Measurements from ENCODE around the gene CCER1.

Gene CCER1

GRCh38 chr12:90943255-90943654 is 11.7 kb downstream of the CCER1 start:
- no peak overlapping the region for H3K18ac ChIP-seq (ENCODE audit: low read length)
- H3K4me1 ChIP-seq (ENCODE audit: control insufficient read depth, low read depth, low read length) = no peaks in the 10 kb centered on the region
- no peak overlapping the region for H3K4me3 ChIP-seq (ENCODE audit: low read length)
- no peak overlapping the region for H2AK5ac ChIP-seq (ENCODE audit: low read length)
- no peak overlapping the region for H3K23ac ChIP-seq (ENCODE audit: low read length)
- no peak overlapping the region for H3K4ac ChIP-seq (ENCODE audit: low read depth, low read length)
- H2BK5ac ChIP-seq (ENCODE audit: low read length) = no peak overlapping the region
- no peak overlapping the region for H3K9ac ChIP-seq (ENCODE audit: low read length)
- no peak for DNase-seq
- H2BK15ac ChIP-seq (replicated peaks; ENCODE audit: low read depth) = no peak overlapping the region
- no peak overlapping the region for H4K8ac ChIP-seq (ENCODE audit: low read depth, low read length)
- H3K79me2 ChIP-seq (ENCODE audit: control insufficient read depth, insufficient read depth, low read length) = no peaks in the 10 kb centered on the region
- no peak overlapping the region for H3K27ac ChIP-seq (ENCODE audit: low read depth, low read length)
- H2BK120ac ChIP-seq (ENCODE audit: low read depth, low read length) = no peak overlapping the region
- no peaks in the 10 kb centered on the region for H3K27me3 ChIP-seq (ENCODE audit: insufficient read depth, low read length, poor library complexity)
- WGBS (ENCODE audit: extremely low coverage, insufficient coverage, low lambda C conversion rate) = no CpG with 5 or more reads among the region's 1 CpG
- H3K36me3 ChIP-seq (ENCODE audit: control insufficient read depth, insufficient read depth, low read length) = no peaks in the 10 kb centered on the region
- H3K56ac ChIP-seq (ENCODE audit: low read length) = no peak overlapping the region
- H4K5ac ChIP-seq (ENCODE audit: low read length) = no peak overlapping the region
- no peak overlapping the region for H3K4me2 ChIP-seq (ENCODE audit: low read length)
- H3K79me1 ChIP-seq (ENCODE audit: low read length) = no peaks in the 10 kb centered on the region

GRCh38 chr12:90940872-90941499 is 14.0 kb downstream of the CCER1 start:
- H4K5ac ChIP-seq (ENCODE audit: low read length) = no peak overlapping the region
- WGBS (ENCODE audit: extremely low coverage, insufficient coverage, low lambda C conversion rate) = no CpG with 5 or more reads among the region's 3 CpGs
- no peaks in the 10 kb centered on the region for H3K36me3 ChIP-seq (ENCODE audit: control insufficient read depth, insufficient read depth, low read length)
- H2BK120ac ChIP-seq (ENCODE audit: low read depth, low read length) = no peak overlapping the region
- peak; percentile 49 for DNase-seq
- H3K4ac ChIP-seq (ENCODE audit: low read depth, low read length) = no peak overlapping the region
- no peak overlapping the region for H4K8ac ChIP-seq (ENCODE audit: low read depth, low read length)
- H3K4me1 ChIP-seq (ENCODE audit: control insufficient read depth, low read depth, low read length) = no peaks in the 10 kb centered on the region
- no peak overlapping the region for H3K23ac ChIP-seq (ENCODE audit: low read length)
- H3K27me3 ChIP-seq (ENCODE audit: insufficient read depth, low read length, poor library complexity) = no peaks in the 10 kb centered on the region
- no peaks in the 10 kb centered on the region for H3K79me1 ChIP-seq (ENCODE audit: low read length)
- no peaks in the 10 kb centered on the region for H3K79me2 ChIP-seq (ENCODE audit: control insufficient read depth, insufficient read depth, low read length)
- no peak overlapping the region for H3K27ac ChIP-seq (ENCODE audit: low read depth, low read length)
- no peak overlapping the region for H3K18ac ChIP-seq (ENCODE audit: low read length)
- H3K4me2 ChIP-seq (ENCODE audit: low read length) = no peak overlapping the region
- H3K9ac ChIP-seq (ENCODE audit: low read length) = no peak overlapping the region
- H2BK5ac ChIP-seq (ENCODE audit: low read length) = no peak overlapping the region
- no peak overlapping the region for H2AK5ac ChIP-seq (ENCODE audit: low read length)
- H3K4me3 ChIP-seq (ENCODE audit: low read length) = no peak overlapping the region
- no peak overlapping the region for H3K56ac ChIP-seq (ENCODE audit: low read length)
- H2BK15ac ChIP-seq (replicated peaks; ENCODE audit: low read depth) = no peak overlapping the region

GRCh38 chr12:90939382-90939781 is 15.6 kb downstream of the CCER1 start:
- DNase-seq = no peak
- H2BK120ac ChIP-seq (ENCODE audit: low read depth, low read length) = no peak overlapping the region
- no peak overlapping the region for H3K4me3 ChIP-seq (ENCODE audit: low read length)
- H2AK5ac ChIP-seq (ENCODE audit: low read length) = no peak overlapping the region
- no peak overlapping the region for H4K8ac ChIP-seq (ENCODE audit: low read depth, low read length)
- H3K4me2 ChIP-seq (ENCODE audit: low read length) = no peak overlapping the region
- H3K4me1 ChIP-seq (ENCODE audit: control insufficient read depth, low read depth, low read length) = no peaks in the 10 kb centered on the region
- no peak overlapping the region for H3K27ac ChIP-seq (ENCODE audit: low read depth, low read length)
- no peak overlapping the region for H4K5ac ChIP-seq (ENCODE audit: low read length)
- H2BK15ac ChIP-seq (replicated peaks; ENCODE audit: low read depth) = no peak overlapping the region
- H3K4ac ChIP-seq (ENCODE audit: low read depth, low read length) = no peak overlapping the region
- no peak overlapping the region for H3K9ac ChIP-seq (ENCODE audit: low read length)
- H3K27me3 ChIP-seq (ENCODE audit: insufficient read depth, low read length, poor library complexity) = no peaks in the 10 kb centered on the region
- no peak overlapping the region for H3K56ac ChIP-seq (ENCODE audit: low read length)
- WGBS (ENCODE audit: extremely low coverage, insufficient coverage, low lambda C conversion rate) = no CpG with 5 or more reads among the region's 1 CpG
- H3K79me1 ChIP-seq (ENCODE audit: low read length) = no peaks in the 10 kb centered on the region
- H3K79me2 ChIP-seq (ENCODE audit: control insufficient read depth, insufficient read depth, low read length) = no peaks in the 10 kb centered on the region
- H3K18ac ChIP-seq (ENCODE audit: low read length) = no peak overlapping the region
- no peaks in the 10 kb centered on the region for H3K36me3 ChIP-seq (ENCODE audit: control insufficient read depth, insufficient read depth, low read length)
- no peak overlapping the region for H2BK5ac ChIP-seq (ENCODE audit: low read length)
- H3K23ac ChIP-seq (ENCODE audit: low read length) = no peak overlapping the region

GRCh38 chr12:90938451-90938850 is 16.5 kb downstream of the CCER1 start:
- H3K36me3 ChIP-seq (ENCODE audit: control insufficient read depth, insufficient read depth, low read length) = no peaks in the 10 kb centered on the region
- no peaks in the 10 kb centered on the region for H3K27me3 ChIP-seq (ENCODE audit: insufficient read depth, low read length, poor library complexity)
- H4K8ac ChIP-seq (ENCODE audit: low read depth, low read length) = no peak overlapping the region
- H2BK120ac ChIP-seq (ENCODE audit: low read depth, low read length) = no peak overlapping the region
- DNase-seq = peak; percentile 32
- H4K5ac ChIP-seq (ENCODE audit: low read length) = no peak overlapping the region
- no CpG with 5 or more reads among the region's 6 CpGs for WGBS (ENCODE audit: extremely low coverage, insufficient coverage, low lambda C conversion rate)
- no peak overlapping the region for H3K27ac ChIP-seq (ENCODE audit: low read depth, low read length)
- no peak overlapping the region for H3K23ac ChIP-seq (ENCODE audit: low read length)
- peak overlapping the region; percentile 27 for H2BK15ac ChIP-seq (replicated peaks; ENCODE audit: low read depth)
- H3K79me1 ChIP-seq (ENCODE audit: low read length) = no peaks in the 10 kb centered on the region
- H3K4me3 ChIP-seq (ENCODE audit: low read length) = no peak overlapping the region
- no peak overlapping the region for H3K18ac ChIP-seq (ENCODE audit: low read length)
- H3K4me2 ChIP-seq (ENCODE audit: low read length) = no peak overlapping the region
- H3K4ac ChIP-seq (ENCODE audit: low read depth, low read length) = no peak overlapping the region
- no peak overlapping the region for H2AK5ac ChIP-seq (ENCODE audit: low read length)
- no peak overlapping the region for H3K56ac ChIP-seq (ENCODE audit: low read length)
- no peak overlapping the region for H3K9ac ChIP-seq (ENCODE audit: low read length)
- H3K79me2 ChIP-seq (ENCODE audit: control insufficient read depth, insufficient read depth, low read length) = no peaks in the 10 kb centered on the region
- no peaks in the 10 kb centered on the region for H3K4me1 ChIP-seq (ENCODE audit: control insufficient read depth, low read depth, low read length)
- no peak overlapping the region for H2BK5ac ChIP-seq (ENCODE audit: low read length)

- Histone ChIP-seq H3K79me1 (ENCODE audit: low read length) (no peaks in the 10 kb centered on the region), H2BK15ac (replicated peaks; ENCODE audit: low read depth) (no peak overlapping the region), H2AK5ac (ENCODE audit: low read length) (no peak overlapping the region), H3K27ac (ENCODE audit: low read depth, low read length) (no peak overlapping the region), H3K56ac (ENCODE audit: low read length) (no peak overlapping the region), H3K9ac (ENCODE audit: low read length) (no peak overlapping the region), H3K36me3 (ENCODE audit: control insufficient read depth, insufficient read depth, low read length) (no peaks in the 10 kb centered on the region), H3K4me1 (ENCODE audit: control insufficient read depth, low read depth, low read length) (no peaks in the 10 kb centered on the region), H3K18ac (ENCODE audit: low read length) (no peak overlapping the region), H3K4me3 (ENCODE audit: low read length) (no peak overlapping the region), H3K4ac (ENCODE audit: low read depth, low read length) (no peak overlapping the region), H4K5ac (ENCODE audit: low read length) (no peak overlapping the region), H3K79me2 (ENCODE audit: control insufficient read depth, insufficient read depth, low read length) (no peaks in the 10 kb centered on the region), H3K4me2 (ENCODE audit: low read length) (no peak overlapping the region), H3K27me3 (ENCODE audit: insufficient read depth, low read length, poor library complexity) (no peaks in the 10 kb centered on the region), H2BK5ac (ENCODE audit: low read length) (no peak overlapping the region), H2BK120ac (ENCODE audit: low read depth, low read length) (no peak overlapping the region), H3K23ac (ENCODE audit: low read length) (no peak overlapping the region), H4K8ac (ENCODE audit: low read depth, low read length) (no peak overlapping the region)
- WGBS (ENCODE audit: extremely low coverage, insufficient coverage, low lambda C conversion rate) = no CpG with 5 or more reads among the region's 2 CpGs
- no peak for DNase-seq
Observed at GRCh38 chr12:90937651-90938050, 17.3 kb downstream of the CCER1 start.
